Measurements from ENCODE around the gene LHX4.

LHX4 gene

DNA sequence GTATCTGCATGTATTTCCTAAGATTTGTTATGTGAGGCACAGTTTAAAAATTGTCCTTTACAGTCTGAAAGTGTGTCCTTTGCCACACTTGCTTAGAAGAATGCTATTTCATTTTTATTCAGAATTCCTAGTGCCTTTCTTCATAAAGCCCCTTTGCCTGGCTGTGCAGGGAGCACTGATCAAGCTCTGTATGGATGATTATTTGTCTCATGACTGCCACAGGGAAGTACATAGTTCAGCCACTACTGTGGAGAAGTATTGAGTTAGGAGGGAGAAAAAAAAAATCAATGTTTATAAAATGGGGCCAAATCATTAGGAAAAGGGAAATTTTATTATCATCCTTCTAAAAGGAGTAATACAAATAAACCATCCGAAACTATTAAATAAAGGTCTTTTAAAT lies 51.4 kb downstream of the LHX4 start:
- TF ChIP-seq, protein P1, sequence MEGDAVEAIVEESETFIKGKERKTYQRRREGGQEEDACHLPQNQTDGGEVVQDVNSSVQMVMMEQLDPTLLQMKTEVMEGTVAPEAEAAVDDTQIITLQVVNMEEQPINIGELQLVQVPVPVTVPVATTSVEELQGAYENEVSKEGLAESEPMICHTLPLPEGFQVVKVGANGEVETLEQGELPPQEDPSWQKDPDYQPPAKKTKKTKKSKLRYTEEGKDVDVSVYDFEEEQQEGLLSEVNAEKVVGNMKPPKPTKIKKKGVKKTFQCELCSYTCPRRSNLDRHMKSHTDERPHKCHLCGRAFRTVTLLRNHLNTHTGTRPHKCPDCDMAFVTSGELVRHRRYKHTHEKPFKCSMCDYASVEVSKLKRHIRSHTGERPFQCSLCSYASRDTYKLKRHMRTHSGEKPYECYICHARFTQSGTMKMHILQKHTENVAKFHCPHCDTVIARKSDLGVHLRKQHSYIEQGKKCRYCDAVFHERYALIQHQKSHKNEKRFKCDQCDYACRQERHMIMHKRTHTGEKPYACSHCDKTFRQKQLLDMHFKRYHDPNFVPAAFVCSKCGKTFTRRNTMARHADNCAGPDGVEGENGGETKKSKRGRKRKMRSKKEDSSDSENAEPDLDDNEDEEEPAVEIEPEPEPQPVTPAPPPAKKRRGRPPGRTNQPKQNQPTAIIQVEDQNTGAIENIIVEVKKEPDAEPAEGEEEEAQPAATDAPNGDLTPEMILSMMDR (IDR thresholded peaks at IDR 0.05; ENCODE audit: extremely low read depth, insufficient read depth, missing control alignments) = no peak
- DNase-seq (ENCODE audit: low spot score) = no peak
- in situ Hi-C loops (cut with MboI; ENCODE audit: low pct_unique_long_range_greater_than_20kb, low sequenced_read_pairs, unreplicated experiment) = no loop called here

DNA sequence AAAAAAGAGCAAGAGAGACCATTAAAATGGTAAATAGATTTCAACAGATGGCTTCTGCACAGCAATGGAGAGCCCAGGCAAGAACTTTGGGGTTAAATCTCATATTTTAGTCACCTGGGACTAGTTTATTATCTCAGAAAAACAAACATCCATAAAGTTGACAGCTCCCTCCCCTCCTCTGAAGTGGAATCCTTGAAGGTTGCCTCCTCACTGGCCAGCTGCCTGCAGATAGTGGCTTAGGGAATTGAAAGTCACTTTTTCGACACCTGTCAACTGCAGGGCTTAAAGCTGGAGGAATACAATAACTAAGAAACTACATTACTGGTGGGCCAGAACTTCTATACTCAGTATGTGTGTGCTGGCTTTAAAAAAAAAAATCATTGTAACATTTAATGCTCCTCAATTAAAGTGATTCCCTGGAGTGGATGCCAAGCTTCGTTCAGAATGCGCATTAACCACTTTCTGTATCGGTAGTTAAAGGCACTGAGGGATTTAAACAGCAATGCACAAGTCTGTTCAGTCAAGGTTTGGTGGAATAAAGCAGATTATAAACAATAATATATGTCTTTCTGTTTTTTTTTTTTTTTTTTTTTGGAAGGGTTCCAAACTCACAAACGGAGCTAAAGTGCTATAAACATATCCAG lies 52.5 kb downstream of the LHX4 start:
- TF ChIP-seq, protein P1 (IDR thresholded peaks at IDR 0.05; ENCODE audit: extremely low read depth, insufficient read depth, missing control alignments) = no peak
- no peak for DNase-seq (ENCODE audit: low spot score)
- in situ Hi-C loops (cut with MboI; ENCODE audit: low pct_unique_long_range_greater_than_20kb, low sequenced_read_pairs, unreplicated experiment) = no loop called here

DNA sequence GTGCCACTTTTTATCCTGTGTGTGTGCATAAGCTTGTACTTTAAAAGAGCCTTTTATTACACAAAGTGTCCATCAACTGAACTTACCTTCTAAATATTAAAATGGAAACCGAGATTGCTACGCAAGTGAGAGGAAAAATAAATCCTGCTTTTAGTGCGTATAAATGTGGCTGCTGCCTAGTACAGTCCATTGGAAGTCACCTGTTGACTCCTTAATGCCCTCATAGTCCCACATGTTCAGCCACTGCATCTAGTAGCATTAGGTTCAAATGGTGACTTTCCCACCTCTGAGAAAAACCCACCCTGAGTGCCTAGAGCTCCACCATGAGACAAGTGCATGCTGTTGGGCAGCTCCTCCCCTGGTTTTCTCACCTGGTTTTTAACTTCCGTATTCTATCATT lies 53.0 kb downstream of the LHX4 start:
- TF ChIP-seq, protein P1 (IDR thresholded peaks at IDR 0.05; ENCODE audit: extremely low read depth, insufficient read depth, missing control alignments) = no peak
- no peak for DNase-seq (ENCODE audit: low spot score)
- in situ Hi-C loops (cut with MboI; ENCODE audit: low pct_unique_long_range_greater_than_20kb, low sequenced_read_pairs, unreplicated experiment) = no loop called here

DNA sequence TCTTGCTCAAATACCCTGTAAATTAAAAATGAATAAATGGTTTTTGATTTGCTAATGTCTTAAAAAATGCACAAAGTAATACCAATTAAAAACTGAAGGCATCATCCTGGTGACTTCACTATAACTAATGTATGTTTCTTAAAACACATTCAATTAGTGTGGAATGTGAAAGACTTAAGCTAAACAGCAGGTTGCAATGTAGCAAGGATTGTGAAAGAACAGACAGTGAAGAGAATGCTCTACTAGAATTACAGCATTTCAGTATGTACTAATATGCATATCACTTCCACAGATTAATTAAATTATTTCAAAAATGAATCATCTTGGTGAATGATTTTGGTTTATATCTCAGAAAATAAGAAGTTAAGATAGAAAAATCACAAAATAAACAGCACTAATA lies 56.4 kb downstream of the LHX4 start:
- in situ Hi-C loops (cut with MboI; ENCODE audit: low pct_unique_long_range_greater_than_20kb, low sequenced_read_pairs, unreplicated experiment) = no loop called here
- TF ChIP-seq, protein P1 (IDR thresholded peaks at IDR 0.05; ENCODE audit: extremely low read depth, insufficient read depth, missing control alignments) = no peak
- no peak for DNase-seq (ENCODE audit: low spot score)

DNA sequence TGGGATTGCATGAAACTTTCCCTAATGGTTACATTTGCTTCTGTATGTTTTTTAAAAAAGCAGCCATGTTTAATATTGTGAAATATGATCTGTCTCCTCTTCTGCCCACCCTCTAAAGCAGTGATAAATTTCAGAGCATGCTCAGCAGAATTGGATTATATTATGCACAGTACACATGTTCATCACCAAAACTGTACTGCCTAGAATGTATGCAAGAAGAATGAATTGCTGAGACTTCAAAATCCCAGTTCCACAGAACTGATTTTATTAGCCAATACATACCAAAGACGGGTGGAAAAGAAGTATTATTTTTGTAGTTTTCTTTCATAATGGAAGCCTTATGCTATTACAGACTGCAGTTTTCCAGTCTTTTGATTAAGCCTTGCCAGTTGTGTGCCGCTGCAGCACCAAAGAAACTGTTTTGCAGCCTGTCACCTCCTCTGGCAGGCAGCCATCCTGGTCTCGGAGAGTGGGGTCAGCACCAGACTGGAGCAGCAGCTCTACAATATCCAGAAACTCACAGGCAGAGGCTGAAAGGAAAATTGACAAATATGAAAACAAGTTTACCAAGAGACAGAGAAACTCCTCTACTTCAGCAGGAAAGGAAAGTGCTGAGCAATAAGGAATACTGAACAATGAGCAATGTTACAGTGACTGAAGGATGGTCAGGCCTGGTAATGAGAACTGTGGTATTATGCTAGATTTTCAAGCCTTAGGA lies 58.1 kb downstream of the LHX4 start:
- in situ Hi-C loops (cut with MboI; ENCODE audit: low pct_unique_long_range_greater_than_20kb, low sequenced_read_pairs, unreplicated experiment) = no loop called here
- DNase-seq (ENCODE audit: low spot score) = no peak
- TF ChIP-seq, protein P1 (IDR thresholded peaks at IDR 0.05; ENCODE audit: extremely low read depth, insufficient read depth, missing control alignments) = no peak

DNA sequence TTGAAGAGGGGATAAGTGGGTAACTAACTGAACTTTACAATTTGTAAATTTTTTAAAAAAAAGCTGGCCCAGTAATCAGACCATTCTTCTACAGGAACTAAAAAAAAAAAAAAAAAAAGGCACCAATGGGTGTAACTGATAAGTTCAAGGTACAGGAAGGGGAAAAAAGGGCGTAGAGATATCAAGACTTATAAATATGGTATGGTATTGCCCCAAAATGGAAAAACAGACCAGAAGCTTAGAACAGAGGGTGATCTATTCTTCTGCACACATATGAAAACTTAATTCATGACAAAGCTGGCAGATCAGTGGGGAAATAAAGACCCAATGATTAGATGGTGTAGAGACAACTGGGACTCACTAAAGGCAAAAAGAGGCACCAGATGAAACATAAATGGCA lies 58.9 kb downstream of the LHX4 start:
- DNase-seq (ENCODE audit: low spot score) = no peak
- TF ChIP-seq, protein P1 (IDR thresholded peaks at IDR 0.05; ENCODE audit: extremely low read depth, insufficient read depth, missing control alignments) = no peak
- in situ Hi-C loops (cut with MboI; ENCODE audit: low pct_unique_long_range_greater_than_20kb, low sequenced_read_pairs, unreplicated experiment) = no loop called here
